ENCODE data around the gene GTF3C5. TPM values are rescaled to one million over a fixed set of nuclear protein-coding genes. Genes with fewer than 3 reads are reported as not detected.

GTF3C5 gene
- total RNA-seq, 2 experiments from 2014 or later, result 91.6 to 97.0 TPM

DNA sequence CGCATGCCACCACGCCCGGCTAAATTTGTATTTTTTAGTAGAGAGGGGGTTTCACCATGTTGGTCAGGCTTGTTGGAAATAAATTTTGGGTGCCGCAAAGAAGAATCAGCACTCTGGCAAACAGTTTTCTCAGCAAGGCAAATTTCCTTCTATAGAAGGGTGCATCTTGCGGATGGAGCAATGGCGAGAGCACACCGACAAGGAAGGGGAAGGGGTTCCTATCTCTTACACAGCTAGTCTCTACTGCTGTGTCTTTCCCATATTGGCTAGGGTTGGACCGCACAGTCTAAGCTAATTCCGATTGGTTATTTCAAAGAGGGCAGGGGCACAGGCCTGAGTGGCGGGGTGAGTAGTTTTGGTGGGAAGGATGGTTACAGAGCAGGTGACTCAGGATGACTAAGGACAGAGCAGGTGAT lies 707 bp downstream of the GTF3C5 start:
- no peak for DNase-seq (ENCODE audit: low spot score)
- ChIA-PET POLR2A (interaction anchor here (0.5 to 1.9 kb wide), 6 partner anchors 9 to 362 kb away, joined by 3 to 7 read pairs (median 4); partner anchors contain the start of genes DDX31 and GTF3C4), CTCF (ENCODE audit: unreplicated experiment) (no interaction called here)
- TF ChIP-seq, protein P1, sequence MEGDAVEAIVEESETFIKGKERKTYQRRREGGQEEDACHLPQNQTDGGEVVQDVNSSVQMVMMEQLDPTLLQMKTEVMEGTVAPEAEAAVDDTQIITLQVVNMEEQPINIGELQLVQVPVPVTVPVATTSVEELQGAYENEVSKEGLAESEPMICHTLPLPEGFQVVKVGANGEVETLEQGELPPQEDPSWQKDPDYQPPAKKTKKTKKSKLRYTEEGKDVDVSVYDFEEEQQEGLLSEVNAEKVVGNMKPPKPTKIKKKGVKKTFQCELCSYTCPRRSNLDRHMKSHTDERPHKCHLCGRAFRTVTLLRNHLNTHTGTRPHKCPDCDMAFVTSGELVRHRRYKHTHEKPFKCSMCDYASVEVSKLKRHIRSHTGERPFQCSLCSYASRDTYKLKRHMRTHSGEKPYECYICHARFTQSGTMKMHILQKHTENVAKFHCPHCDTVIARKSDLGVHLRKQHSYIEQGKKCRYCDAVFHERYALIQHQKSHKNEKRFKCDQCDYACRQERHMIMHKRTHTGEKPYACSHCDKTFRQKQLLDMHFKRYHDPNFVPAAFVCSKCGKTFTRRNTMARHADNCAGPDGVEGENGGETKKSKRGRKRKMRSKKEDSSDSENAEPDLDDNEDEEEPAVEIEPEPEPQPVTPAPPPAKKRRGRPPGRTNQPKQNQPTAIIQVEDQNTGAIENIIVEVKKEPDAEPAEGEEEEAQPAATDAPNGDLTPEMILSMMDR (conservative IDR thresholded peaks at IDR 0.05; ENCODE audit: low read length), result no peak
- no peak for TF ChIP-seq EZH2phosphoT487 (IDR thresholded peaks at IDR 0.05; ENCODE audit: borderline replicate concordance, low read depth, low read length)
- Histone ChIP-seq H3K27ac (ENCODE audit: low read depth, low read length, poor library complexity, severe bottlenecking) (peak overlapping the region; percentile 49), H3K4me2 (ENCODE audit: low read length) (peak overlapping the region; percentile 84), H3K36me3 (ENCODE audit: insufficient read depth, low read length) (peaks cover 21% of the 10 kb centered on the region; the same call in 1 of the 2 replicates), H4K20me1 (ENCODE audit: insufficient read depth, low read length) (peaks cover 15% of the 10 kb centered on the region; the same call in 1 of the 2 replicates), H3K9me3 (ENCODE audit: low read length) (no peaks in the 10 kb centered on the region), H3K4me1 (ENCODE audit: insufficient read depth, low read length, poor library complexity, severe bottlenecking) (peaks cover 33% of the 10 kb centered on the region), H3K79me2 (ENCODE audit: insufficient read depth, low read depth, low read length) (peaks cover 63% of the 10 kb centered on the region), H3K4me3 (ENCODE audit: low read depth, low read length, poor library complexity, severe bottlenecking) (peak overlapping the region; percentile 97), H2AFZ (ENCODE audit: low read length) (no peak overlapping the region), H3K9me2 (ENCODE audit: insufficient read depth, low read length) (no peaks in the 10 kb centered on the region)
- no TSS peak for BruUV-seq (replicated peaks)
- intact Hi-C loops (cut with micrococcal nuclease; ENCODE audit: unreplicated experiment), result no loop called here

DNA sequence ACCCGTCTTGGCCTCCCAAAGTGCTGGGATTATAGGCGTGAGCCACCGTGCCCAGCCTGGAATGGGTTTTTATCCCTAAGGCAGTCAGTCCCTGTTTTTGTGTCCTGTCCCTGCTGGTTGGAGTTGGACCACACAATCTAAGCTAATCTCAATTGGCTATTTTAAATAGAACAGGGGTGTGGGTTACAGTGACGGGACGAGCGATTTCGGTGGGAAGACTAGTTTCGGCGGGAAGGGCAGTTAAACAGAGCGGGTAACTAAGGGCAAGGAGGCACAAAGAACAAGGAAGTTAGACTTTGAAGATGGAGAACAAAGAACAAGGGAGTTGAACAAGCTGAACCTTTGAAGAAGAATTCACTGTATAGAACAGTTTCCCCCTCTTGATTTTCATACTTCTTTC lies 1.4 kb downstream of the GTF3C5 start:
- peaks cover 19% of the 10 kb centered on the region for H4K20me1 ChIP-seq (ENCODE audit: insufficient read depth, low read length)
- H3K4me1 ChIP-seq (ENCODE audit: insufficient read depth, low read length, poor library complexity, severe bottlenecking), result peaks cover 29% of the 10 kb centered on the region
- ChIA-PET POLR2A (interaction anchor here (0.6 kb wide), 1 partner anchor 60 kb away, joined by 3 read pairs; no protein-coding TSS in a partner anchor), CTCF (ENCODE audit: unreplicated experiment) (no interaction called here)
- peak overlapping the region; percentile 97 for H3K4me3 ChIP-seq (ENCODE audit: low read depth, low read length, poor library complexity, severe bottlenecking)
- peaks cover 70% of the 10 kb centered on the region for H3K79me2 ChIP-seq (ENCODE audit: insufficient read depth, low read depth, low read length)
- H3K27ac ChIP-seq (ENCODE audit: low read depth, low read length, poor library complexity, severe bottlenecking), result no peak overlapping the region
- H3K4me2 ChIP-seq (ENCODE audit: low read length), result peak overlapping the region; percentile 84
- BruUV-seq (replicated peaks), result no TSS peak
- no peaks in the 10 kb centered on the region for H3K9me2 ChIP-seq (ENCODE audit: insufficient read depth, low read length)
- peaks cover 26% of the 10 kb centered on the region; the same call in 1 of the 2 replicates for H3K36me3 ChIP-seq (ENCODE audit: insufficient read depth, low read length)
- H2AFZ ChIP-seq (ENCODE audit: low read length), result no peak overlapping the region
- DNase-seq (ENCODE audit: low spot score), result no peak
- intact Hi-C loops (cut with micrococcal nuclease; ENCODE audit: unreplicated experiment), result no loop called here
- no peak for TF ChIP-seq EZH2phosphoT487 (IDR thresholded peaks at IDR 0.05; ENCODE audit: borderline replicate concordance, low read depth, low read length)
- TF ChIP-seq, protein P1 (conservative IDR thresholded peaks at IDR 0.05; ENCODE audit: low read length), result no peak
- no peaks in the 10 kb centered on the region for H3K9me3 ChIP-seq (ENCODE audit: low read length)

DNA sequence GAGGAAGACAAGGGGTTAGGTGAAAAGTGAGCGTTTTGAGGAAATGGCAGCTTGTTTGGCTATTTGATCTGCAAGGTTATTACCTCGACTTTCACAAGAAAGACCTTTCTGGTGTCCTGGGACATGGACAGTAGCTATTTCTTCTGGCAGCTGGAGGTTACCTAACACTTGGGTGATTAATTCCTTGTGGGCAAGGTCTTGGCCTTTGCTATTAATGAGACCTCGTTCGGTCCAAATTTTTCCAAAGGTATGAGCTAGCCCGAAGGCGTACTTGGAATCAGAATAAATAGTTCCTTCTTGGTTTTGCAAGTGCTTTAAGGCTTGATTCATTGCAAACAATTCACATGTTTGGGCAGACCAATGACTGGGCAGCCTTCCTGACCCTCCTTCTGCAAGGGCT lies 4.9 kb downstream of the GTF3C5 start:
- peaks cover 31% of the 10 kb centered on the region for H4K20me1 ChIP-seq (ENCODE audit: insufficient read depth, low read length)

More for the DNA sequence above, 4.9 kb downstream of the GTF3C5 start:
- Histone ChIP-seq H3K4me2 (ENCODE audit: low read length) (no peak overlapping the region), H3K9me2 (ENCODE audit: insufficient read depth, low read length) (no peaks in the 10 kb centered on the region), H2AFZ (ENCODE audit: low read length) (no peak overlapping the region), H3K79me2 (ENCODE audit: insufficient read depth, low read depth, low read length) (peaks cover 87% of the 10 kb centered on the region), H3K4me1 (ENCODE audit: insufficient read depth, low read length, poor library complexity, severe bottlenecking) (peaks cover 12% of the 10 kb centered on the region), H3K9me3 (ENCODE audit: low read length) (no peaks in the 10 kb centered on the region), H3K36me3 (ENCODE audit: insufficient read depth, low read length) (peaks cover 38% of the 10 kb centered on the region; the same call in 1 of the 2 replicates), H3K27ac (ENCODE audit: low read depth, low read length, poor library complexity, severe bottlenecking) (no peak overlapping the region), H3K4me3 (ENCODE audit: low read depth, low read length, poor library complexity, severe bottlenecking) (no peak overlapping the region)
- no peak for DNase-seq (ENCODE audit: low spot score)
- no peak for TF ChIP-seq EZH2phosphoT487 (IDR thresholded peaks at IDR 0.05; ENCODE audit: borderline replicate concordance, low read depth, low read length)
- ChIA-PET CTCF (ENCODE audit: unreplicated experiment) (no interaction called here), POLR2A (no interaction called here)
- intact Hi-C loops (cut with micrococcal nuclease; ENCODE audit: unreplicated experiment), result no loop called here
- BruUV-seq (replicated peaks), result no TSS peak

Measured in OCI-LY7 (cell line).